H9 (cell line): ENCODE data around the gene NARS2. TPM values are rescaled to one million over a fixed set of nuclear protein-coding genes. Genes with fewer than 3 reads are reported as not detected.

Experiments
- DNase-seq: peaks from one replicate; pipeline ENCODE4 v3.0.0-alpha.2; 2017
- H2AFZ ChIP-seq: one replicate; pipeline ENCODE4 v1.6.1; 2013; ENCODE audit warnings: mild to moderate bottlenecking, low read length, control low read depth, moderate library complexity
- H2AK5ac ChIP-seq: 2 replicates; pipeline ENCODE4 v1.6.1; 2013; ENCODE audit warnings: low read length, control low read depth, mixed read lengths; ENCODE audit not compliant: insufficient read length
- H2BK120ac ChIP-seq: one replicate; pipeline ENCODE4 v1.6.1; 2013; ENCODE audit warnings: low read depth, mild to moderate bottlenecking, low read length, control low read depth, inconsistent platforms; ENCODE audit not compliant: poor library complexity, severe bottlenecking
- H2BK12ac ChIP-seq: 2 replicates; pipeline ENCODE4 v1.6.1; 2013; ENCODE audit warnings: low read length, control low read depth, mixed read lengths, low read depth; ENCODE audit not compliant: insufficient read length
- H2BK15ac ChIP-seq: 2 replicates; pipeline ENCODE4 v1.6.1; 2013; ENCODE audit warnings: low read depth, low read length, control low read depth
- H2BK20ac ChIP-seq: one replicate; pipeline ENCODE4 v1.6.1; 2013; ENCODE audit warnings: low read depth, mild to moderate bottlenecking, low read length, control low read depth, inconsistent platforms; ENCODE audit not compliant: poor library complexity, severe bottlenecking
- H2BK5ac ChIP-seq: 2 replicates; pipeline ENCODE4 v1.6.1; 2013; ENCODE audit warnings: low read length, control low read depth, mixed read lengths; ENCODE audit not compliant: insufficient read length
- H3K14ac ChIP-seq: 2 replicates; pipeline ENCODE4 v1.6.1; 2013; ENCODE audit warnings: low read length, control low read depth; ENCODE audit not compliant: insufficient read depth
- H3K18ac ChIP-seq: 2 replicates; pipeline ENCODE4 v1.6.1; 2013; ENCODE audit warnings: low read depth, mild to moderate bottlenecking, mixed read lengths, low read length, control low read depth; ENCODE audit not compliant: insufficient read length
- H3K23ac ChIP-seq: 2 replicates; pipeline ENCODE4 v1.6.1; 2013; ENCODE audit warnings: low read length, control low read depth, mixed read lengths, low read depth; ENCODE audit not compliant: insufficient read length
- H3K23me2 ChIP-seq: 2 replicates; pipeline ENCODE4 v1.6.1; 2013; ENCODE audit warnings: low read depth, mild to moderate bottlenecking, mixed read lengths, low read length, control low read depth; ENCODE audit not compliant: insufficient read length, poor library complexity, severe bottlenecking
- H3K27ac ChIP-seq: 2 replicates; pipeline ENCODE4 v1.5.1; 2013; ENCODE audit warnings: low read length, control low read depth, mixed read lengths, low read depth; ENCODE audit not compliant: insufficient read length
- H3K27me3 ChIP-seq: 2 replicates; pipeline ENCODE4 v1.6.1; 2013; ENCODE audit warnings: low read length, control low read depth, inconsistent platforms; ENCODE audit not compliant: insufficient read depth
- H3K4ac ChIP-seq: 2 replicates; pipeline ENCODE4 v1.6.1; 2013; ENCODE audit warnings: low read depth, mild to moderate bottlenecking, control low read depth, inconsistent platforms, low read length, moderate library complexity
- H3K4me1 ChIP-seq: 2 replicates; pipeline ENCODE4 v1.6.1; 2013; ENCODE audit warnings: low read length, control low read depth, inconsistent platforms; ENCODE audit not compliant: insufficient read depth
- H3K4me2 ChIP-seq: 2 replicates; pipeline ENCODE4 v1.6.1; 2013; ENCODE audit warnings: low read length, control low read depth, mixed read lengths; ENCODE audit not compliant: insufficient read length, insufficient read depth
- H3K56ac ChIP-seq: 2 replicates; pipeline ENCODE4 v1.6.1; 2013; ENCODE audit warnings: low read depth, mild to moderate bottlenecking, mixed read lengths, low read length, control low read depth; ENCODE audit not compliant: insufficient read length
- H3K79me1 ChIP-seq: 2 replicates; pipeline ENCODE4 v1.6.1; 2013; ENCODE audit warnings: low read depth, mild to moderate bottlenecking, moderate library complexity, low read length, control low read depth, inconsistent platforms; ENCODE audit not compliant: insufficient read depth, poor library complexity, severe bottlenecking
- H3K79me2 ChIP-seq: 2 replicates; pipeline ENCODE4 v1.6.1; 2013; ENCODE audit warnings: low read length, control low read depth, inconsistent platforms; ENCODE audit not compliant: insufficient read depth
- H3K9ac ChIP-seq: 2 replicates; pipeline ENCODE4 v1.6.1; 2013; ENCODE audit warnings: low read length, control low read depth, mixed read lengths; ENCODE audit not compliant: insufficient read length; ENCODE audit errors: extremely low read depth
- H3K9me3 ChIP-seq: one replicate; pipeline ENCODE4 v1.6.1; 2013; ENCODE audit warnings: low read depth, low read length, inconsistent platforms; ENCODE audit not compliant: control insufficient read depth
- H3T11ph ChIP-seq: one replicate; pipeline ENCODE4 v1.6.1; 2013; ENCODE audit warnings: mild to moderate bottlenecking, low read length, control low read depth, inconsistent platforms
- H4K20me1 ChIP-seq: one replicate; pipeline ENCODE4 v1.6.1; 2013; ENCODE audit not compliant: control insufficient read depth, insufficient read length, insufficient read depth
- H4K5ac ChIP-seq: 2 replicates; pipeline ENCODE4 v1.6.1; 2013; ENCODE audit warnings: low read depth, mild to moderate bottlenecking, mixed read lengths, low read length, control low read depth; ENCODE audit not compliant: insufficient read length
- H4K8ac ChIP-seq: replicated peaks from 2 replicates; pipeline ENCODE4 v1.6.1; 2013; ENCODE audit warnings: low read length, control low read depth, mixed read lengths, low read depth; ENCODE audit not compliant: insufficient read length
- H4K91ac ChIP-seq: 2 replicates; pipeline ENCODE4 v1.6.1; 2013; ENCODE audit warnings: low read depth, mild to moderate bottlenecking, moderate library complexity, mixed read lengths, low read length, control low read depth; ENCODE audit not compliant: insufficient read length
- H3K27ac Mint-ChIP-seq, 3 experiments: 2 replicates in 2 of 3; 3 replicates in 1 of 3; pipeline ENCODE4 v1.8.0; 2020 to 2021; ENCODE audit warnings: mixed read lengths in 3 of 3, mild to moderate bottlenecking in 1 of 3, moderate library complexity in 1 of 3
- H3K27me3 Mint-ChIP-seq: 2 replicates; pipeline ENCODE4 v1.8.0; 2021; ENCODE audit warnings: low read depth, mild to moderate bottlenecking, moderate library complexity, mixed read lengths
- H3K36me3 Mint-ChIP-seq, 3 experiments: 2 replicates in 2 of 3; 3 replicates in 1 of 3; pipeline ENCODE4 v1.8.0; 2020 to 2021; ENCODE audit warnings: low read depth in 3 of 3, mixed read lengths in 3 of 3; ENCODE audit not compliant: insufficient read depth in 1 of 3
- H3K4me1 Mint-ChIP-seq, 2 experiments: 2 replicates each; pipeline ENCODE4 v1.8.0; 2020; ENCODE audit warnings: mixed read lengths in 2 of 2
- H3K4me3 Mint-ChIP-seq, 2 experiments: 2 replicates in 1 of 2; 3 replicates in 1 of 2; pipeline ENCODE4 v1.8.0; 2020 to 2021; ENCODE audit warnings: mild to moderate bottlenecking in 2 of 2, mixed read lengths in 2 of 2, moderate library complexity in 1 of 2
- H3K9me3 Mint-ChIP-seq, 2 experiments: 2 replicates in 1 of 2; 3 replicates in 1 of 2; pipeline ENCODE4 v1.8.0; 2020; ENCODE audit warnings: mild to moderate bottlenecking in 2 of 2, mixed read lengths in 2 of 2, moderate library complexity in 1 of 2
- CTCF ChIP-seq: fragments of 200-600 bp; sonication (generic); conservative IDR thresholded peaks from 3 replicates; pipeline ENCODE4 v1.8.0; 2021; ENCODE audit warnings: antibody characterized with exemption, mild to moderate bottlenecking
- WGBS: extraction: QIAGEN DNeasy Blood & Tissue Kit; methylation state at CpG from one replicate; pipeline ENCODE4 v1.1.7; 2013; ENCODE audit warnings: missing lambda C conversion rate, low lambda C conversion rate, mixed read lengths; ENCODE audit not compliant: insufficient read length; ENCODE audit errors: extremely low coverage; 5-methylcytosine and 5-hydroxymethylcytosine counted together
- total RNA-seq: library from RNA; stranded (reverse); gene quantifications from 2 replicates; pipeline ENCODE4 v1.2.1, GENCODE V29; 2021

Gene NARS2
- total RNA-seq, 1 experiment from 2014 or later = 29.7 TPM

- Histone ChIP-seq H3K4me2 (no peak overlapping the region), H2BK15ac (no peak overlapping the region), H3T11ph (no peak overlapping the region), H4K20me1 (no peaks in the 10 kb centered on the region), H2AK5ac (no peak overlapping the region), H3K9me3 (no peaks in the 10 kb centered on the region), H3K18ac (no peak overlapping the region), H2BK5ac (no peak overlapping the region), H3K23ac (no peak overlapping the region), H2BK120ac (no peak overlapping the region), H3K14ac (no peak overlapping the region), H4K5ac (no peak overlapping the region), H3K27ac (no peak overlapping the region), H4K8ac (no peak overlapping the region), H3K79me2 (no peaks in the 10 kb centered on the region), H4K91ac (no peak overlapping the region), H3K27me3 (no peaks in the 10 kb centered on the region), H3K4ac (no peak overlapping the region), H3K79me1 (no peaks in the 10 kb centered on the region), H3K9ac (no peak overlapping the region), H2BK12ac (no peak overlapping the region), H2AFZ (no peak overlapping the region), H3K4me1 (no peaks in the 10 kb centered on the region), H3K23me2 (no peaks in the 10 kb centered on the region), H3K56ac (no peak overlapping the region), H2BK20ac (no peak overlapping the region)
- H3K9me3 Mint-ChIP-seq = peaks cover 0 to 3% of the 10 kb centered on the region in 2 experiments; a peak in 2 of 5 replicates
- H3K27me3 Mint-ChIP-seq = no peaks in the 10 kb centered on the region
- no CpG with 5 or more reads among the region's 4 CpGs for WGBS
- no peak overlapping the region for H3K4me3 Mint-ChIP-seq
- DNase-seq = no peak
- H3K4me1 Mint-ChIP-seq = peaks cover 11 to 17% of the 10 kb centered on the region in 2 experiments
- no peak for TF ChIP-seq CTCF
- peaks cover 0 to 9% (median 6%) of the 10 kb centered on the region in 3 experiments; a peak in 4 of 7 replicates for H3K36me3 Mint-ChIP-seq
- H3K27ac Mint-ChIP-seq = peak overlapping the region in 1 of 3 experiments; percentile 65; a peak in 2 of 7 replicates
Measured at GRCh38 chr11:78472905-78473304, 101.8 kb downstream of the NARS2 start.
